ENCODE data around the gene NGEF. TPM values are rescaled to one million over a fixed set of nuclear protein-coding genes. Genes with fewer than 3 reads are reported as not detected.

Gene NGEF
- total and polyA plus RNA-seq, 10 of the 15 experiments (the other 5 are each of a cell fraction or from before 2014, with no cell fraction given) = 0.12 TPM; not detected in 9

DNA sequence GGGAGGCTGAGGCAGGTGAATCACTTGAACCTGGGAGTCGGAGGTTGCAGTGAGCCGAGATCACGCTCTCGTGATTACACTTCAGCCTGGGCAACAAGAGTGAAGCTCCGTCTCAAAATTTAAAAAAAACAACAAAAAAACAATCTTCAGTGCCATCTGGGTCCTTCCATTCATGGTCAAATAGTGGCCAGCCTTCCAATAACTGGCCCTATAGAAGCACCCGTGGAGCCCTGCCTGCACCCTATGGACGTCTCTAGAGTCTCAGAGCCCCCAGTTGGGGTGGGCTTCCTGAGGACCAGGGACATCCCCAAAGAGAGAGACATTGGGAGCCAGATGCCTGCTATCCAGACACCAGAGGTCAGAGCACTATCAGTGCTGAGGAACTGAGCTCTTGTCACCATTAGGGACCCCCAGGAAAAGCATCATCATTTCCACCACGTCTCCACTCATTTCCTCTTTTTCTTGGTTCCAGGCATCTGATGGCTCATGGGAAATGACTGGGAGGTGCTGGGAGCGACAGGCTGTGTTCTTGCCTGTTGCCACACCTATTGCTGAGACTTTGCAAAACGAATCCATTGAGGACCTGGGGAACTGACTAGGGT, 28.8 kb upstream of the NGEF start:
- Histone ChIP-seq H3K36me3 (ENCODE audit: control insufficient read depth in 2 of 2, insufficient read depth in 2 of 2, low read length in 1 of 2) (no peaks in the 10 kb centered on the region), H4K20me1 (ENCODE audit: control insufficient read depth, insufficient read depth) (no peaks in the 10 kb centered on the region; the same call in 1 of the 2 replicates), H3K27ac (ENCODE audit: control insufficient read depth, insufficient read depth) (no peak overlapping the region), H3K4me2 (ENCODE audit: control insufficient read depth, insufficient read depth) (no peak overlapping the region), H2AFZ (ENCODE audit: control insufficient read depth, low read depth, low read length) (no peak overlapping the region), H3K9ac (ENCODE audit: control insufficient read depth, insufficient read depth, low read length) (no peak overlapping the region), H3K79me2 (ENCODE audit: control insufficient read depth, insufficient read depth, low read length) (no peaks in the 10 kb centered on the region), H3K4me1 (ENCODE audit: control insufficient read depth, insufficient read depth, low read length) (no peaks in the 10 kb centered on the region), H3K9me3 (replicated peaks; ENCODE audit: control insufficient read depth, insufficient read depth, low read length) (no peaks in the 10 kb centered on the region), H3K4me3 (no peak overlapping the region), H3K27me3 (replicated peaks in 1 of 2; ENCODE audit: control insufficient read depth in 2 of 2, insufficient read depth in 2 of 2, low read length in 1 of 2) (no peaks in the 10 kb centered on the region; a peak in 2 of 4 replicates)
- SMC1A ChIA-PET (ENCODE audit: uncharacterized antibody, unreplicated experiment) = no interaction called here
- TF ChIP-seq, protein P1, sequence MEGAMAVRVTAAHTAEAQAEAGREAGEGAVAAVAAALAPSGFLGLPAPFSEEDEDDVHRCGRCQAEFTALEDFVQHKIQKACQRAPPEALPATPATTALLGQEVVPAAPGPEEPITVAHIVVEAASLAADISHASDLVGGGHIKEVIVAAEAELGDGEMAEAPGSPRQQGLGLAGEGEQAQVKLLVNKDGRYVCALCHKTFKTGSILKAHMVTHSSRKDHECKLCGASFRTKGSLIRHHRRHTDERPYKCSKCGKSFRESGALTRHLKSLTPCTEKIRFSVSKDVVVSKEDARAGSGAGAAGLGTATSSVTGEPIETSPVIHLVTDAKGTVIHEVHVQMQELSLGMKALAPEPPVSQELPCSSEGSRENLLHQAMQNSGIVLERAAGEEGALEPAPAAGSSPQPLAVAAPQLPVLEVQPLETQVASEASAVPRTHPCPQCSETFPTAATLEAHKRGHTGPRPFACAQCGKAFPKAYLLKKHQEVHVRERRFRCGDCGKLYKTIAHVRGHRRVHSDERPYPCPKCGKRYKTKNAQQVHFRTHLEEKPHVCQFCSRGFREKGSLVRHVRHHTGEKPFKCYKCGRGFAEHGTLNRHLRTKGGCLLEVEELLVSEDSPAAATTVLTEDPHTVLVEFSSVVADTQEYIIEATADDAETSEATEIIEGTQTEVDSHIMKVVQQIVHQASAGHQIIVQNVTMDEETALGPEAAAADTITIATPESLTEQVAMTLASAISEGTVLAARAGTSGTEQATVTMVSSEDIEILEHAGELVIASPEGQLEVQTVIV (IDR thresholded peaks at IDR 0.05; ENCODE audit: borderline replicate concordance, partially characterized antibody) = no peak
- TF ChIP-seq POLR2AphosphoS2 (IDR thresholded peaks at IDR 0.05; ENCODE audit: low read depth, low read length) = no peak
- TF ChIP-seq CEBPB (IDR thresholded peaks at IDR 0.05; ENCODE audit: borderline replicate concordance in 1 of 2, low read depth in 2 of 2, low read length in 2 of 2) = no peak
- no peak for TF ChIP-seq NBN (IDR thresholded peaks at IDR 0.05)
- TF ChIP-seq NFYA (IDR thresholded peaks at IDR 0.05; ENCODE audit: borderline replicate concordance, low read depth, low read length) = no peak
- TF ChIP-seq RAD51 (IDR thresholded peaks at IDR 0.05) = no peak
- no peak for TF ChIP-seq MXI1 (IDR thresholded peaks at IDR 0.05; ENCODE audit: low read depth, low read length)
- TF ChIP-seq SP1 (IDR thresholded peaks at IDR 0.05; ENCODE audit: low read depth, low read length) = no peak
- TF ChIP-seq, protein P2, sequence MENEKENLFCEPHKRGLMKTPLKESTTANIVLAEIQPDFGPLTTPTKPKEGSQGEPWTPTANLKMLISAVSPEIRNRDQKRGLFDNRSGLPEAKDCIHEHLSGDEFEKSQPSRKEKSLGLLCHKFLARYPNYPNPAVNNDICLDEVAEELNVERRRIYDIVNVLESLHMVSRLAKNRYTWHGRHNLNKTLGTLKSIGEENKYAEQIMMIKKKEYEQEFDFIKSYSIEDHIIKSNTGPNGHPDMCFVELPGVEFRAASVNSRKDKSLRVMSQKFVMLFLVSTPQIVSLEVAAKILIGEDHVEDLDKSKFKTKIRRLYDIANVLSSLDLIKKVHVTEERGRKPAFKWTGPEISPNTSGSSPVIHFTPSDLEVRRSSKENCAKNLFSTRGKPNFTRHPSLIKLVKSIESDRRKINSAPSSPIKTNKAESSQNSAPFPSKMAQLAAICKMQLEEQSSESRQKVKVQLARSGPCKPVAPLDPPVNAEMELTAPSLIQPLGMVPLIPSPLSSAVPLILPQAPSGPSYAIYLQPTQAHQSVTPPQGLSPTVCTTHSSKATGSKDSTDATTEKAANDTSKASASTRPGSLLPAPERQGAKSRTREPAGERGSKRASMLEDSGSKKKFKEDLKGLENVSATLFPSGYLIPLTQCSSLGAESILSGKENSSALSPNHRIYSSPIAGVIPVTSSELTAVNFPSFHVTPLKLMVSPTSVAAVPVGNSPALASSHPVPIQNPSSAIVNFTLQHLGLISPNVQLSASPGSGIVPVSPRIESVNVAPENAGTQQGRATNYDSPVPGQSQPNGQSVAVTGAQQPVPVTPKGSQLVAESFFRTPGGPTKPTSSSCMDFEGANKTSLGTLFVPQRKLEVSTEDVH (IDR thresholded peaks at IDR 0.05; ENCODE audit: low read depth, partially characterized antibody) = no peak
- TF ChIP-seq PAX5 (IDR thresholded peaks at IDR 0.05; ENCODE audit: borderline replicate concordance, low read depth, low read length) = no peak
- no peak for TF ChIP-seq CBX3 (IDR thresholded peaks at IDR 0.05; ENCODE audit: borderline replicate concordance, low read depth)
- DNase-seq (ENCODE audit: low read depth, low spot score) (no peak), FAIRE-seq (no peak), ATAC-seq (no peak)
- in situ Hi-C loops (cut with MboI) = no loop called here
- 36% methylated on average over 10 of the region's 10 CpGs for WGBS (ENCODE audit: insufficient coverage, insufficient replicate concordance, low lambda C conversion rate, missing lambda C conversion rate)
- CTCF ChIA-PET = interaction anchor here (0.9 to 1.7 kb wide), 3 partner anchors 12 to 209 kb away, joined by 3 to 7 read pairs (median 3); no protein-coding TSS in a partner anchor
- POLR2A ChIA-PET = no interaction called here
- RAD21 ChIA-PET (ENCODE audit: unreplicated experiment) = interaction anchor here (1.1 kb wide), 1 partner anchor 13 kb away, joined by 3 read pairs; no protein-coding TSS in a partner anchor
- no TSS peak for BruUV-seq (replicated peaks)
- intact Hi-C loops (cut with micrococcal nuclease; ENCODE audit: unreplicated experiment) = no loop called here
